GM18519 (cell line): ENCODE data around the gene TXNL1.
"Not testable (repeated sequence)": the region's sequence is repeated elsewhere in the genome, so short reads cannot be mapped to it uniquely, and the experiment has no call there.

ENCODE experiments used
- ATAC-seq: cut with Tn5 transposase; IDR thresholded peaks from one replicate; pipeline ENCODE4 v1.9.1; 2021; ENCODE audit warnings: mild to moderate bottlenecking, moderate library complexity; ENCODE audit not compliant: unreplicated experiment, low FRiP score

TXNL1 gene

DNA sequence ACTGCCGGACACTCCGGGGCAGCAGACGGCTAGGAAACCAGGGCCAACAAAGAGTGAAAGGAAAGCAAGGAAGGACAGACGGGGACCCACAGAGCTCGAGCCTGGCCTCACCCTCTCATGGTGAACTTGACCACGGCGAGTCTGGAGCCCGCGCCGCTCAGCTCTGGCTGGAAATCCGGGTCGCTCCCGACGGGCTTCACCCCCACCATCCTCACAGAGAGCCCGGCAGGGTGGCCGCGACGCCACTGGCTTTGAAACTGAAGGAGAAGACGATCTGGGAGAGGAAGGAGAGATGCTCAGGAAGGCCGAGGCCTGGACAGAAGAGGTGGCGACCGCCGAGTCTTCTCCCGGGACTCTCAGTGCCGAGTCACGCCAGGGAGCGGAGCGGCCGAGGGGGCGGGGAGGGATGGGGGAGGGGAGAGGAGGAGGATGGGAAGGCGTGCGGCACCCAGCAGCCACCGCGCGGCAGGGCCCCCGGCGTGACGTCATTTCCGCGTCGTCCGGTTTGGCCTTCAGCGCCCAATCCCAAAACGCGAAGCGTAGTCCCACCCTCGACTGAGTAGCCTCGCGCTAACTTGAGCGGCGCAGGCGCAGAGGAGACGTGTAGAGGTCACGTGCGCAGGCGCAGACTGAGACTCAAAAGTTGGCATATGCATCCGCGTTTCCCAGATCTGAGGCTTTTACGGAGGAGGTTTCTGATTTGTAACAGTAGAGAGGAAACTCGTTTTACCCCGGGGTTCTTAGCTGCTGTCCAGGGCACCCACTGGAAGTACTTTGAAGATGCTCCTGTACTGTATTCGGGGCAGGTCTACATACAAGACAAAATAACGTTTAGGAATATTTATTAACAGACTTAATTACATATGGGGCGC is at the start of gene TXNL1:
Gene TXNL1 (minus strand): TSS at position 361 of the 872 bp plus-strand sequence. CDS start 152 bp downstream, at position 209.
- peak; percentile 90 for ATAC-seq

DNA sequence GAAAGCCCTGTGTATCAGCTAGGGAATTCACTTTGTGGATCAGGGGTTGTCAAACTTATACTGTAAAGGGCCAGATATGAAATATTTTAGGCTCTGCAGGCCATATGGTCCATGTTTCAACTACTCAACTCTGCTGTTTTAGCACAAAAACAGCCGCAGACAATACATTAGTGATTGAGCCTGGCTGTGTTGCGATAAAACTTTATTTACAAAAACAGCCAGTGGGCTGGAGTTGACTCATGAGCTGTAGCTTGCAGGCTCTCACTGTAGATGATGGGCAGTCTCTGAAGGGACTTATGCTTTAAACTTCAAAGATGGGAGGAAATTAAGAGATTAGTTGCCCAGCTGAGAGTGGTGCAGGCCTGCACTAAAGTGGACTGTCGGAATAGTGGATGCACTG is 45.9 kb upstream of the TXNL1 start:
- no peak for ATAC-seq

DNA sequence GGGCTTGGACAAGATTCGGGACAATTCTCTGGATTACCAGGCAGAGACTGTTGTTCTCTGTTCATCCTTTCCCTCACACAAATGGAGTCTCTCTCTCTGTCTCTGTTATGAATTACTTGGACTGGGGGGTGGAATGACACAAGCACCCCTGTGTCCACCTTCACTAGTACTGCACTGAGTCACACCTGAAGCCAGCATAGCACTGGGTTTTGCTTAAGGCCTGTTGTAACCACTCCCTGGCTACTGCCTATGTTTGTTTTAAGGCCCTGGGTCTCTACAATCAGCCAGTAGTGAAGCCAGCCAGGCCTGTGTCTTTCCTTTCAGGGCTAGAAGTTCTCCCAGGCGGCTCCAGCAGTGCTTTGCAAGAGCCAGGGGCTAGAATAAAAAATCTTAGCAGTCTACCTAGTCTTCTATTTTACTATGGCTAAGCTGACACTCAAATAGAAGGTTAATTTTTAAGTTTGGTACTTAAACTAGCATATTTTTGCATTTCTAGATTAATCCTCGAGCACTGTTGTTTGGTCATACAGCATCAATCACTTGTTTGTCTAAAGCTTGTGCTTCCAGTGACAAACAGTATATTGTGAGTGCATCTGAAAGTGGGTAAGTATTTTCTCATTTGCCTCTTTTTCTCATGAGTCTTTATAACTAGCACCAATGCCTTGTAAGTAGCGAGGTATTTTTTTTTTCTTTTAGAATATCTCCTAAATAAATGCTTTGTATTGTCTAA is 40.6 kb upstream of the TXNL1 start:
- no peak for ATAC-seq

DNA sequence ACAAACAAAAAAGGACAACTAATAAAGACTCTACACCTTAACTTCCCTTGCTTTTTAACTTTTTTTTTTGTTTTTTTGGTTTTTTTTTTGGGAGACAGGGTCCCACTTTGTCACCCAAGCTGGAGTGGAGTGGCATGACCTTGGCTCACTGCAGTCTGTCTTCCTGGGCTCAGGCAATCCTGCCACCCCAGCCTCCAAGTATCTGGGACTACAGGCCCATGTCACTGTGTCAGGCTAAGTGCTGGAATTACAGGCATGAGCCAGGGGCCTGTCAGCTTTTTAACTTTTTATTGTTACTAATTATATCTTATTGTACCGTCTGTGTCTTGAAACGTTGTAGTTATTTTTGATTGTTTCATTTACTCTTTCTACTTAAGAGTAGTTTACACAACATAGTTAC is 38.2 kb upstream of the TXNL1 start:
- ATAC-seq: no peak

DNA sequence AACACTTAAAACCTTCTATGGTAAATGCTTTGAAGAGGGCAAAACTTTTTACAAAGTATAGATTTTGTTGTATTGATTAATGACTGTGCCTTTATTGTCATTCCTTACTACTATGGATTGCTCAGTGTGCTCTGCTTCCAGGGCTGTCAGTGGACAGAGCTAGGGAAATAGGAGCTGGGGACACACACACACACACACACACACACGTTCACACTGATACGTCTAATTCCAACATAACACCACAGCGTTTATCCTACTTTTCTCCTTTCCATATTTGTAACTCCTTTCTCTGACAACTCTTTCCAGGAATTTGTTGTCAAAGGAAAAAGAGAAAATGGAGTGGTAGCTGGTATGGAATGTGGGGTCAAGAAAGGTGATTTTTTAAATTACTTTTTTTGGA is 34.6 kb upstream of the TXNL1 start:
- ATAC-seq: no peak

DNA sequence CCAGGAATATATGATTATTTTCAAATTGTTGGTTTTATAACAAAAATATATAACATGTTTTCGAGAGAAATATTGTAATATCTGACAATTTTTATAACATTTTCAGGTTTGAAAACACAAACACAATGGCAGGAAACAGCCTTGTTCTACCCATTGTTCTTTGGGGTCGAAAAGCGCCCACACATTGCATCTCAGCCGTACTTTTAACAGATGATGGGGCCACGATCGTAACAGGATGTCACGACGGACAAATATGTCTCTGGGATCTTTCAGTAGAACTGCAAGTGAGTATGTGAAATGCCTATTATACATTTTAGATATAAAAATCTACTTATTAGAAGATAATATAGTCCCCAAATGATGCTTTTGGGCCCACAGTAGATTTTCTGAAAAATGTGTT is 34.0 kb upstream of the TXNL1 start:
- ATAC-seq: no peak

DNA sequence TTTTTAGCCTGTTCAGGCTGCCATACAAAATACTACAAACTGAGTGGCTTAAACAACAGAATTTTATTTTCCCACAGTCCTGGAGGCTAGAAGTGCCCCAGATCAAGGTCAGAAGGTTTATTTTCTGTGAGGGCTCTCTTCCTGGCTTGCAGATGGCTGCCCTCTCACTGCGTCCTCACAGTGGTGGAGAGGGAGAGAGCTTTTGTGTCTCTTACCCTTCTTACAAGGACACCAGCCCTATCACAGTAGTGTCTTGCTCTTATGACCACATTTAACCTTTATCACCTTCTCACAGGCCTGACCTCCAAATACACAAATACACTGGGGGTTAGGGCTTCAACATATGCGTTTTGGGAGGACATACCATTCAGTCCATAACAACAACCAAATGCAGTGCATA is 24.5 kb upstream of the TXNL1 start:
- no peak for ATAC-seq

DNA sequence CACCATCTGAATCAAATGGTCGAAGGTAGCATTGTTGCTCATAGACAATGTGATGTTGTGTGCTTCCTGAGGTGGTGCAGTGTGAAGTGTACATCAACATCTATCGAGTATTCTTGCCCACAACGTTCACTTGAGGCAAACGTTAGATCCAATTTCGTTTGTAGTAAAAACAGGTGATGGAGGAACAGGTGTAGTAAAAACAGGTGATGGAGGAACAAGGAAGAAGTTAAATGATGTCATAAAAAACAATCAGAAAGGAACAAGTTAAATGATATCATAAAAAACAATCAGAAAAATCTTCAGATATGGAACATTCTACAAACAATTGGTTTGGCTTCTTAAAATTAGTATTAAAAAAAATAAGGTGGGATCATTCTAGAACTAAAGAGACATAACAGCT is 24.1 kb upstream of the TXNL1 start:
- no peak for ATAC-seq

DNA sequence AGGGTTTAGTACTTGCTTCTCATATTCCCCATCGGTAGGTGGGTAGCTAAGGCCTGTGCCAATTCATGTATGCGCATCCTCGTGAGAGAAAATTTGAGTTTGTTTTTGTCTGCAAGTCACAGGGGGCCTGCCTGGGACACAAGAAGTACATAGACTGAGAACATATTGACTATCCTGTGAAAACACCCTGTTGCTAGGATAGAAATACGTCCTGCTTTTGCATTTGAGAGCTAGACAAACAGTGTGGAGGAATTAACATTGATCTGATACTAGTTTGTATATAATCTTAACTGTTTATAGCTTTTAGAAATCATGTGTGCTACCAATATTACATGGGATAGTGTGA is 23.6 kb upstream of the TXNL1 start:
- no peak for ATAC-seq

DNA sequence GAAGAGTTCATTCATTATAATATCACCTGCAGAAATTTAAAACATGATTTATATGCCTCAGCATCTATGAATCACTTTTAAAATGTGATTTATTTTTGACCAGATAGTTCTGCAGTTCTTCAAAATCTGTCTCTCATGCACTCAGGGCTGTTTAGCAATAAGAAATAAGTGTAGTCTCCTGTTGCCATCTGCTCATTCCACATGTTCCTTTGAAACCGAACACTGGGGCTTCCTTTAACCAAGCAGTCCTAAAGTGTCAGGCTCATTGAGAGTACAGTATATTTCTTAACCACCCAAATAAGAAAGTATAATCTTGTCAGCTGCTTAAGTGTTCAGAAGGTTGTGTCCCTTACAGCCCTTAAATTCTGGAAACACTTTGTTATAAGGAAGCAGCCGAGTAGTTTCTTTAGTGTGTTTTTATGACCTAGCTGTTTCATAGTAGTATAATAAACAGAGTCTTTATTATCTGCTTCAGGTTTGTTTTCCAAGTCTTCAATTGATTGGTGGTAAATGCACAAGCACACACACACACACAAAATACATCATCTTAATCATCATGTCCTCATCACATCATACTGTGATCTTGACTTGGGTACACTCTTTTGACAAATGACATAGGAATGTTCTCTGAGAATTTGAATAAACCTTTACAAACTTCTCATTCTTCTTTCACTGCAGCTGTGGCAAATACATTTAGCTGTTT is 23.1 kb upstream of the TXNL1 start:
- ATAC-seq: no peak

DNA sequence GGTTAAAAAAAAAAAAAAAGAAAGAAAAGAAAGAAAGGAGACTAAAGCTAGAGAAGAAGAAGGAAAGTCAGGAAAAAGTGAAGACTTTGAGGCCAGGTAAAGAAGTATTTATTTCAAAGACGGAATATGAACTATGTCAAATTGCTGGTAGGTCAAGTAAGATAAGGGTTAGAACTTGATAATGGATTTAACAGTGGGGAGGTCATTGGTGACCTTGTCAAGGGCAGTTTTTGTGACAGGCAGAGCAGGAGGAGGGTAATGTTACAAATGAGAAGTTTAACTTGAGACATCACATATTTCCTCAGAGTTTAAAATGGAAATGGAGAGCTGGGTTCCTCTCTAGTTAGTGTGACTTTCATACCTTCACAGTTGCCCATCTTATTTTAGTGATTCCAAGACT is 22.3 kb upstream of the TXNL1 start:
- no peak for ATAC-seq

DNA sequence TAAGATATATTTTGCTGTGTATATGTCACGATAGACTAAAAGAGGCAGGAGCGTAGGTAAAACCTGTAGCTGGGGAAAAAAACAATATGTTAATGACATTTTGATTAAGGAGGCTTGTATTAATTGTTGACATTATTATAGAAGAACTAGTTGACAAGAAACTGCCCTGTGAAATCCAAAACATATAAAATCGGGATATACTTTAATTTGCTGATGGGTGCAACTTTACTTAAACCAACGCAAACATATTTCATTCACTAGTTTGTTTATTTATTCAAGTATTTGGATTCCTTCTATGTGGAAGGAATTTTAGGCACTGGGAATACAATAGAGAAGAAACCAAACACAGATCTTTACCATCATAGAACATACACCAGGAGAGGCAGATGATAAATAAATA is 20.7 kb upstream of the TXNL1 start:
- ATAC-seq: no peak

DNA sequence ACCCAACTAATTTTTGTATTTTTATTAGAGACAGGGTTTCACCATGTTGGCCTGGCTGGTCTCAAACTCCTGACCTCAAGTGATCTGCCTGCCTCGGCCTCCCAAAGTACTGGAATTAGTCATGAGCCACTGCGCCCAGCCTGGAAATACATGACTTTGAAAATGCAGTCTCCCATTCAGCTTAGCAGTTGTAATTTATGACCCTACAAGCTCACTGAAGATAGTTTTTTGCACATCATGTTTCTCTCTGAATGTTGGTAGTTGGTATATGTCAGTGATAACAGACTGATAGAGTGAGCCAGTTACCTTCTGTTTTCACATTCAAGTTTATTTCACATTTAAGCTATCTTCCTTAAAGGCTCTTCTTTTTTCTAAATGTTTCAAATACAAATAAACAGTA is 19.9 kb upstream of the TXNL1 start:
- ATAC-seq: no peak

DNA sequence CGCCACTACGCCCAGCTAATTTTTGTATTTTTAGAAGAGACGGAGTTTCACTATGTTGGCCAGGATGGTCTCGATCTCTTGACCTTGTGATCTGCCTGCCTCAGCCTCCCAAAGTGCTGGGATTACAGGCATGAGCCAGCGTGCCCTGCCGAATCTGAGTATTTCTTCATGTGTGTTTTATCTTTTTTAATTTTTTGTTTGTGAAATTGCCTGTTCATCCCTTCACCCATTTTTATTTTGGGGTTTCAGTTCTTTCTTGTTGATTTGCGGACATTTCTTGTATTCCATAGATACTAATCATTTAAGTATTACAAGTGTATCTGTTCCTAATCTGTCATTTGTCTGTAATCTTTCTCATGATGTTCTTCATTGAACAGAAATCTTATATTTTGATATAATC is 15.9 kb upstream of the TXNL1 start:
- ATAC-seq: not testable (repeated sequence)

DNA sequence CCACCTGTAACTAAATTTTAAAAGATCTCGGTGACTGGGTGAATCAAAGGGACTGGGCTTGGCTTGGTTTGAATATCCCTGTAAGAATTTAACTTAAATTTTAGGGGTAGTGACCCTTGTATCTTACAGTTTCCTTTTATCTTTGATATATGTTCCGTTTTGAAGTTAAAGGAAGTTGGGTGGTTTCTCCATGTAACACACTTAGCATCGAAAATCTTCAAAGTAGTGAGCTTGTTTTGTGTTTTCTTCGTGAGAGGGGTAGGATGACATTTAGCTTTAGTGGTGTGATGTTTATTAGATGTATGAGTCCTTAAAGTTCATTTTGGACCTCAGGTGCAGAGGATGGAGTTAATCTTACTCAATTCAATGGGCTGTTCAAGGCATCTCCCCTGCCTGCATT is 14.4 kb upstream of the TXNL1 start:
- no peak for ATAC-seq

DNA sequence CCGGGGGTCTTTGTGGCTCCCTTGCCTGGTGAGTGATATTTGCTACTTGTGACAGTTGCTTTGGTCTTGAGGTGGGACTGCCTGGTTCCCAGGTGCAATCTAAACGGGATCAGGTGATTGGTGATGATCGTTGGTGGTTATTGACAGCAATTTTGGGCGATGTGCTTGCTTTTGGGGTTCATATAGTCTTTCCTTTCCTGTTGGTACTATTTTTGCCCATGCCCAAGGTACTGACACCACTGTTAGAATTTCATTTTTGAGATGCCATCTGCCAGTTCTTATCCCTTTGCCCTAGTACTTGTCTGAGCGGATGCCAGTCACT is 13.3 kb upstream of the TXNL1 start:
- ATAC-seq: no peak

DNA sequence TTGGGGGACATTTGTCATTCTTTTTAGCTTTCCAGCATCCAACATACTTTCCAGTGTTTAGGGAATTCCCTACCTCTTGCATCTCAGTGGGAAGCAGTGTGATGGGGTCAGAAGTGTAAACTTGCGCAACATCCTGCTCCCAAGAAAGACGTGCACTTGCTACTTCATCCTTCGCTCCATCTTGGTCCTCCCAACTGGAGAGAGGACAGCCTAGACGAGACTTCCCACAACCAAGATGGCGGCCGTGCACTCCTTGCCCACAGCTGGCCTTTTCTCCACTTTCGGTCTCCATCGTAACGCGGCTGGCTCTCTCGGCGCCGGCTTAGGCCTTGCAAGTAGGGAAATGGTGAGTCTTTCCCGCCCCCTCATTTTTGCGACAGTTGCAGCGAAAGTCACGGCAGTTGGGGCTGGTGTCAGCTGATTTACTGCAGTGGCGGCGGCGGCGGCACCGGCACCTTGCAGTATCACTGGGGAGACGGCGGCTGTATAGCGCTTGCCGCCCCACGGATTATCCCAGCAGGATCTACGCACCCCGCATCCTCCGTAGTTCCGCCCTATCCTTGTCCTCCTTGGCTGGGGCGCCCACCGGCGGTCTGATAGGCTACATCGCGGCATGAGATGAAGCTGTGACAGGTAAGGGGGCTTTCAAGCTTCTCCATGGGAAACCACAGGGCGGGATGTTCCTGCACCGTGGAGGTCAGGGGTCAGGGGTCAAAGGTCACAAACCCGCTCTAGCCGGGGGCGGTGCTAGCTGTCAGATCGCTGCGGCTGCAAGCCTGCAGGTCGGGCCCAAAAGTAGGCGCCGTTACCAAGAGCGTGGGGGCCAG is 12.8 kb upstream of the TXNL1 start, which contains the start of gene WDR7:
Gene WDR7 (plus strand): TSS at position 416 of the 827 bp plus-strand sequence. CDS start 21,157 bp downstream, outside the sequence.
- peak; percentile 93 for ATAC-seq

DNA sequence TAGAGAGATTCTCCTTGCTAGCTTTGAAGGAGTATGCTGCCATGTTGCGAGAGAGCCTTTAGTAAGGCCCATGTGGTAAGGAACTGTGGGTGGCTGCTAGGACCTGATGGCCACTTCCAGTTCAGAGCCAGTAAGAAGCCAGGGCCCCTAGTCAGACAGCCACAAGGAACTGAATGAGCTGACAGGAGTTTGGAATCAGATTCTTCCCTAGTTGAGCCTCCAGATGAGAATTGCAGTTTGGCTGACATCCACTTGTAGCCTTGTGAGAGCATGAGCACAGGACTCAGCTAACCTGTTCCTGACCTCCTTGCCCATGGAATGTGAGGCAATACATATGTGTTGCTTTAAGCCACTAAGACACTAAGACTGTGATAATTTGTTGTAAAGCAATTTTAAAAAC is 11.6 kb upstream of the TXNL1 start:
- no peak for ATAC-seq

DNA sequence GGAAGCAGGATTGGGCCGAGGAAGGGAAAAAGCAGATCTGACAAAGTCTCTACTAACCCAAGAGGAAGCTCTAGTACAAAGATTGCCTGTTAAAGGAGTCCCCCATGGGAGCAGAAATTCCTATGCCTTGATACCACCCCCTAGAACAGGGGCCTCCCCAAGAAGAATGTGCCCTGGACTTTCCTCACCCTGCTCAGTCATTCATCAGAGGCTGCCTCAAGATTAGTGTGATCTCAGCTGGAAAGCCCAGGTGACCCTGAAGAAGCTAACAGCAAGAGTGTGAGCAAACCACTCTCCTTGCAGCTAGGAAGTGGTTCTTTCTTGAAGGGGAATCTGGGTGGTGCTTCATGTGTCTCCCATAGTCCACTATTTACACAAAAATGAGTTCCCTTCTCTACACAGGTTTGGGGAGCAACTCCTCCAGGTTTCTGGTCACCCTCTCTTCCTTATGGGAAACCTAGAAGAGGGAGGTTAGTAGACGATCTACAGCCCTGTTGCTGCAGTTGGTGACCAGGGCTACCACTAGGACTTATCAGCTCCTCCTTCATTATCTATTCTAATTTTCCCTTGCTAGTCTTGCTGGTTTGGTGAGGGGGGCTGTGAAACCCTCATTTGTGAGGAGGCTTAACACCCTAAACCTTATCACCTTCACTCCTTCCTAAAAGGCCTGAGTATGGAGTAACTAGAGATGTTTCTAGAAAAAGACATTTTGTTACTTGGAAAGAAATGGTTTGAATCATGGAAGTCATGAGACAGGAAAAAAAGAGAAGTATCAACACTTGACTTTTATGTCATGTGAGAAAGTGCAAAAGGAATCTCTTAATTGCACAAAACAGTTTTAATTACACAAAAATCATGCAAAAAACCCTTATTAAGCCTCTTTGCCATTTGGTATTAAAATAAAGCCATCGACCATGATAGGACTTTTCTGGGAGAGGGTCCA is 9.8 kb upstream of the TXNL1 start:
- no peak for ATAC-seq
